Left lung (tissue), 10 donors: ENCODE data around the gene NDEL1. TPM values are rescaled to one million over a fixed set of nuclear protein-coding genes. Genes with fewer than 3 reads are reported as not detected.

Source experiments
- ATAC-seq: fragments of 200-7000 bp; cut with Tn5 transposase; one replicate; pipeline ENCODE4 v1.9.1; 2020; ENCODE audit warnings: moderate library complexity
- DNase-seq, 4 donors: peaks; one replicate each; pipeline ENCODE4 v3.0.0-alpha.2; 2013 to 2020
- H3K27ac ChIP-seq, 2 donors: fragments of 200-600 bp; sonication (generic) in 1 of 2; one replicate each; pipeline versions ENCODE4 v1.5.0 to v1.8.0; 2020 to 2021
- H3K27me3 ChIP-seq, 2 donors: fragments of 200-600 bp; sonication (generic) in 1 of 2; one replicate each; pipeline versions ENCODE4 v1.5.0 to v1.8.0; 2020 to 2021
- H3K36me3 ChIP-seq, 2 donors: fragments of 200-600 bp; sonication (generic) in 1 of 2; one replicate each; pipeline versions ENCODE4 v1.5.0 to v1.8.0; 2020 to 2021
- H3K4me1 ChIP-seq, 2 donors: fragments of 200-600 bp; one replicate each; pipeline ENCODE4 v1.8.0; 2021
- H3K4me3 ChIP-seq, 2 donors: fragments of 200-600 bp; sonication (generic) in 1 of 2; one replicate each; pipeline versions ENCODE4 v1.5.0 to v1.8.0; 2020 to 2021; ENCODE audit warnings: mild to moderate bottlenecking in 1 of 2
- H3K9me3 ChIP-seq, 2 donors: fragments of 200-600 bp; sonication (generic) in 1 of 2; one replicate each; pipeline versions ENCODE4 v1.5.0 to v1.8.0; 2020 to 2021
- intact Hi-C, 2 donors: fragments of 100-400 bp; cut with DNase I; formaldehyde crosslinking; loops; one replicate each; pipeline versions ENCODE4 v1.11.2 to v1.14.2; 2022
- polyA plus RNA-seq, 6 donors: library from polyadenylated mRNA; unstranded; fragments of 120-200 nt; gene quantifications; one replicate each; pipeline ENCODE4 v1.2.1, GENCODE V29; 2013; ENCODE audit not compliant: insufficient read length in 6 of 6
- total RNA-seq, 2 donors: library from RNA; stranded (reverse); fragmentation: NEBNext Ultra II Directional; extraction: Animal tissue kit (Norgen Biotek cat#: 25700); gene quantifications; one replicate each; pipeline ENCODE4 v1.2.1, GENCODE V29; 2021
- TF ChIP-seq, protein P1 (sequence below), 2 donors: fragments of 200-600 bp; sonication (generic) in 1 of 2; IDR thresholded peaks; one replicate each; pipeline versions ENCODE4 v1.5.0 to v1.8.0; 2021; ENCODE audit warnings: antibody characterized with exemption in 2 of 2
- donor health status: DM: no; HTN: yes; CAD: no.
- donor health status: DM: no; HTN: no; CAD: no.

The NDEL1 gene
- total and polyA plus RNA-seq, 8 donors, result 57.7 to 84.1 (median 71.0) TPM

- TF ChIP-seq, protein P1, sequence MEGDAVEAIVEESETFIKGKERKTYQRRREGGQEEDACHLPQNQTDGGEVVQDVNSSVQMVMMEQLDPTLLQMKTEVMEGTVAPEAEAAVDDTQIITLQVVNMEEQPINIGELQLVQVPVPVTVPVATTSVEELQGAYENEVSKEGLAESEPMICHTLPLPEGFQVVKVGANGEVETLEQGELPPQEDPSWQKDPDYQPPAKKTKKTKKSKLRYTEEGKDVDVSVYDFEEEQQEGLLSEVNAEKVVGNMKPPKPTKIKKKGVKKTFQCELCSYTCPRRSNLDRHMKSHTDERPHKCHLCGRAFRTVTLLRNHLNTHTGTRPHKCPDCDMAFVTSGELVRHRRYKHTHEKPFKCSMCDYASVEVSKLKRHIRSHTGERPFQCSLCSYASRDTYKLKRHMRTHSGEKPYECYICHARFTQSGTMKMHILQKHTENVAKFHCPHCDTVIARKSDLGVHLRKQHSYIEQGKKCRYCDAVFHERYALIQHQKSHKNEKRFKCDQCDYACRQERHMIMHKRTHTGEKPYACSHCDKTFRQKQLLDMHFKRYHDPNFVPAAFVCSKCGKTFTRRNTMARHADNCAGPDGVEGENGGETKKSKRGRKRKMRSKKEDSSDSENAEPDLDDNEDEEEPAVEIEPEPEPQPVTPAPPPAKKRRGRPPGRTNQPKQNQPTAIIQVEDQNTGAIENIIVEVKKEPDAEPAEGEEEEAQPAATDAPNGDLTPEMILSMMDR (IDR thresholded peaks at IDR 0.05), result no peak
- Histone ChIP-seq H3K4me3 (no peak overlapping the region), H3K36me3 (peaks cover 0 to 58% of the 10 kb centered on the region in 2 donors), H3K27me3 (no peaks in the 10 kb centered on the region), H3K4me1 (peaks cover 2 to 71% of the 10 kb centered on the region in 2 donors), H3K27ac (no peak overlapping the region), H3K9me3 (no peaks in the 10 kb centered on the region)
- intact Hi-C loops, result no loop called here
- ATAC-seq (no peak), DNase-seq (no peak)
Observed at GRCh38 chr17:8442310-8442709, 6.6 kb downstream of the NDEL1 start.

- H3K27me3 ChIP-seq, result no peaks in the 10 kb centered on the region
- intact Hi-C loops, result no loop called here
- no peaks in the 10 kb centered on the region for H3K9me3 ChIP-seq
- peak overlapping the region in 1 of 2 donors; percentile 33 for H3K27ac ChIP-seq
- no peak overlapping the region for H3K4me3 ChIP-seq
- peaks cover 0 to 65% of the 10 kb centered on the region in 2 donors for H3K4me1 ChIP-seq
- no peak for DNase-seq
- peaks cover 0 to 64% of the 10 kb centered on the region in 2 donors for H3K36me3 ChIP-seq
- TF ChIP-seq, protein P1 (IDR thresholded peaks at IDR 0.05), result no peak
- ATAC-seq, result no peak
Observed at GRCh38 chr17:8443756-8444155, 8.1 kb downstream of the NDEL1 start.

DNA sequence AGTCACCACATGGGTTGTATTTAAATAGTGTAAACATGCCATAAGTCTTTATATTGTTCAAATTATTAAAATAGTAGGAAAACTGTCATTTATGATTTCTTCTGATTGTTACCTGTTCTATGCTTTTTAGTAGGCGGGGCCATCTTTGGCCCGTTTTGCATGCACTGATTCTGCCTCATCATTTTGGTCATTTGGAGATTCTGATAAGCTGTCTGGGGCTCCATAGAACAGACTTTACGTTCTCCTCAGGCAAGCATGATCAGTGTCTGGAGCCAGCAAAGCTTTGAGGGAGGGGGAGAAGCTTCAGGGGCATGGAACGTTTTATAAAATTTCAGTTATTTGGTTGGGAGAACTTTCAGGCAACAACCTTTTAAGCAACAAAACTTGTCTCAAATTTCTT lies 8.8 kb downstream of the NDEL1 start:
- ATAC-seq (no peak), DNase-seq (no peak)
- TF ChIP-seq, protein P1 (IDR thresholded peaks at IDR 0.05), result no peak
- intact Hi-C loops, result no loop called here
- H3K27me3 ChIP-seq, result no peaks in the 10 kb centered on the region
- H3K9me3 ChIP-seq, result no peaks in the 10 kb centered on the region
- H3K4me1 ChIP-seq, result peaks cover 0 to 63% of the 10 kb centered on the region in 2 donors
- peak overlapping the region in 1 of 2 donors; percentile 58 for H3K27ac ChIP-seq
- H3K4me3 ChIP-seq, result no peak overlapping the region
- H3K36me3 ChIP-seq, result peaks cover 0 to 64% of the 10 kb centered on the region in 2 donors

GRCh38 chr17:8445536-8445935 lies 9.9 kb downstream of the NDEL1 start:
- ATAC-seq (no peak), DNase-seq (no peak)
- Histone ChIP-seq H3K4me3 (no peak overlapping the region), H3K4me1 (peaks cover 0 to 59% of the 10 kb centered on the region in 2 donors), H3K36me3 (peaks cover 0 to 66% of the 10 kb centered on the region in 2 donors), H3K27ac (peak overlapping the region; percentile 20 to 58), H3K9me3 (no peaks in the 10 kb centered on the region), H3K27me3 (no peaks in the 10 kb centered on the region)
- intact Hi-C loops, result no loop called here
- TF ChIP-seq, protein P1 (IDR thresholded peaks at IDR 0.05), result no peak

- intact Hi-C loops, result no loop called here
- H3K4me1 ChIP-seq, result peaks cover 0 to 41% of the 10 kb centered on the region in 2 donors
- TF ChIP-seq, protein P1 (IDR thresholded peaks at IDR 0.05), result no peak
- no peak for DNase-seq
- peak overlapping the region in 1 of 2 donors; percentile 5 for H3K27ac ChIP-seq
- no peaks in the 10 kb centered on the region for H3K9me3 ChIP-seq
- no peaks in the 10 kb centered on the region for H3K27me3 ChIP-seq
- no peak for ATAC-seq
- peaks cover 0 to 89% of the 10 kb centered on the region in 2 donors for H3K36me3 ChIP-seq
- no peak overlapping the region for H3K4me3 ChIP-seq
Observed at GRCh38 chr17:8447799-8448198, 12.1 kb downstream of the NDEL1 start.
